Spleen (tissue), 11 donors: Measurements from ENCODE around the gene FAM124B. TPM values are rescaled to one million over a fixed set of nuclear protein-coding genes. Genes with fewer than 3 reads are reported as not detected.

ENCODE experiments used
- DNase-seq: peaks from one replicate; pipeline ENCODE4 v3.0.0-alpha.2; 2020
- H3K27ac ChIP-seq, 8 donors: fragments of 200-600 bp; sonication (generic) in 7 of 8; 1 replicate in 4 of 8; 2 replicates in 4 of 8; pipeline versions ENCODE4 v1.5.0 to v1.8.0; 2016 to 2021; ENCODE audit warnings: inconsistent platforms in 4 of 8, mild to moderate bottlenecking in 4 of 8, moderate library complexity in 1 of 8
- H3K27me3 ChIP-seq, 7 donors: fragments of 200-600 bp; sonication (generic) in 6 of 7; replicated peaks in 1 of 7; 1 replicate in 4 of 7; 2 replicates in 3 of 7; pipeline versions ENCODE4 v1.5.0 to v1.8.0; 2016 to 2021; ENCODE audit warnings: inconsistent platforms in 3 of 7, mild to moderate bottlenecking in 1 of 7
- H3K36me3 ChIP-seq, 6 donors: fragments of 200-600 bp; sonication (generic) in 5 of 6; 1 replicate in 4 of 6; 2 replicates in 2 of 6; pipeline versions ENCODE4 v1.5.0 to v1.8.0; 2016 to 2021; ENCODE audit warnings: inconsistent platforms in 2 of 6
- H3K4me1 ChIP-seq, 6 donors: fragments of 200-600 bp; sonication (generic) in 5 of 6; 1 replicate in 3 of 6; 2 replicates in 3 of 6; pipeline versions ENCODE4 v1.5.0 to v1.8.0; 2016 to 2021; ENCODE audit warnings: inconsistent platforms in 3 of 6
- H3K4me3 ChIP-seq, 8 donors: fragments of 200-600 bp; sonication (generic) in 7 of 8; 1 replicate in 4 of 8; 2 replicates in 4 of 8; pipeline versions ENCODE4 v1.5.0 to v1.8.0; 2016 to 2021; ENCODE audit warnings: inconsistent platforms in 4 of 8, mild to moderate bottlenecking in 4 of 8, moderate library complexity in 2 of 8
- H3K9me3 ChIP-seq, 8 donors: fragments of 200-600 bp; sonication (generic) in 7 of 8; 1 replicate in 4 of 8; 2 replicates in 4 of 8; pipeline versions ENCODE4 v1.5.0 to v1.8.0; 2016 to 2021; ENCODE audit warnings: inconsistent platforms in 4 of 8
- CTCF ChIP-seq, 11 experiments: fragments of 200-600 bp in 7 of 11; fragments of 450-650 bp in 4 of 11; sonication (generic) in 4 of 11; IDR thresholded peaks in 8 of 11; conservative IDR thresholded peaks in 3 of 11; 1 replicate in 7 of 11; 2 replicates in 4 of 11; pipeline versions ENCODE4 v1.4.0 to v1.8.0; 2016 to 2021; ENCODE audit warnings: antibody characterized with exemption in 11 of 11, inconsistent platforms in 4 of 11, mild to moderate bottlenecking in 1 of 11
- POLR2A ChIP-seq, 3 donors: fragments of 450-650 bp; IDR thresholded peaks; one replicate each; pipeline ENCODE4 v1.5.1; 2017; ENCODE audit warnings: antibody characterized with exemption in 3 of 3, mild to moderate bottlenecking in 1 of 3
- POLR2AphosphoS5 ChIP-seq, 3 donors: sonication (generic); formaldehyde crosslinking; IDR thresholded peaks; one replicate each; pipeline ENCODE4 v1.5.1; 2017; ENCODE audit warnings: antibody characterized with exemption in 3 of 3
- WGBS, 5 donors: extraction: QIAGEN DNeasy Blood & Tissue Kit in 3 of 5; methylation state at CpG; one replicate each; pipeline versions ENCODE4 v1.1.5 to v1.1.7; 2013 to 2018; 5-methylcytosine and 5-hydroxymethylcytosine counted together
- intact Hi-C: fragments of 100-400 bp; cut with DNase I; formaldehyde crosslinking; loops from one replicate; pipeline ENCODE4 v1.15.0; 2023; ENCODE audit warnings: low total_unique reads
- polyA plus RNA-seq, 3 donors: library from polyadenylated mRNA; stranded (reverse); fragments of 200-250 nt; gene quantifications; one replicate each; pipeline ENCODE4 v1.2.1, GENCODE V29; 2013
- total RNA-seq, 7 donors: library from RNA; depleted of rRNA in 3 of 7; stranded (reverse); fragments of >200 nt in 3 of 7; fragmentation: NEBNext Ultra II Directional in 4 of 7; extraction: Animal tissue kit (Norgen Biotek cat#: 25700) in 4 of 7; gene quantifications; one replicate each; pipeline versions ENCODE4 v1.1.0 to v1.2.1, GENCODE V29; 2016 to 2021
- donor health status: healthy with polysubstance abuse.
- donor health status: DM: no; HTN: no; CAD: no; lungs with moderate emphysema.
- donor health status: DM: no; HTN: no; CAD: no.
- donor health status: Bipolar disorder and iron deficiency.
- donor health status: healthy.
- donor health status: DM: no; HTN: no; CAD: no.
- donor health status: DM: yes; HTN: yes; CAD: no.

The FAM124B gene
- total and polyA plus RNA-seq, 10 donors: 0.30 to 2.8 (median 0.86) TPM

DNA sequence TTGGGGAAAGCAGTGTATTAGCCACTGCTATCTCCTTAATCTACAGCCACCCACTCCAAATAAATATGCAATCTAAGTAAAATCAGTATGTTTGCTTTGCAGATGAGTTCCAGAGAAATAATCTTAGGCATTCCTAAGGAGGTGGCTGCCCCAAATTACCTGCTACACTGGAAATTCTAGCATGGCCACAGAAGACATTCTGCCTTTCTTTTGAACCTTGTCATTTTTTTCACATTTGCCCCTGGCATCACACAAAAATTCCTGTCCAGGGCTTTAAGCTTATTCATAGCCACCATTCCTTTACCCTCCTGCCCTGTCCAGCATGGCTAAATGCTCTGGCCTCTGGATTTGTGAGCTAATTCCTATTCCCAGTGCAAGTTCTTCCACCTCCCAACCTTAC lies 36.8 kb upstream of the FAM124B start:
- Histone ChIP-seq H3K27me3 (peaks cover 0 to 28% (median 12%) of the 10 kb centered on the region in 7 donors), H3K4me3 (no peak overlapping the region), H3K27ac (no peak overlapping the region), H3K9me3 (no peaks in the 10 kb centered on the region), H3K36me3 (no peaks in the 10 kb centered on the region), H3K4me1 (peaks cover 0 to 17% (median 12%) of the 10 kb centered on the region in 6 donors)
- no peak for TF ChIP-seq CTCF (IDR thresholded peaks at IDR 0.05 in 8 of 11, conservative IDR thresholded peaks at IDR 0.05 in 3 of 11)
- no peak for TF ChIP-seq POLR2A (IDR thresholded peaks at IDR 0.05)
- DNase-seq: no peak
- intact Hi-C loops: no loop called here

- H3K9me3 ChIP-seq: no peaks in the 10 kb centered on the region
- DNase-seq: no peak
- H3K4me1 ChIP-seq: peaks cover 0 to 3% (median 0%) of the 10 kb centered on the region in 6 donors
- H3K4me3 ChIP-seq: no peak overlapping the region
- TF ChIP-seq POLR2AphosphoS5 (IDR thresholded peaks at IDR 0.05): no peak
- TF ChIP-seq CTCF (IDR thresholded peaks at IDR 0.05 in 8 of 11, conservative IDR thresholded peaks at IDR 0.05 in 3 of 11): no peak
- TF ChIP-seq POLR2A (IDR thresholded peaks at IDR 0.05): no peak
- H3K27me3 ChIP-seq: peaks cover 0 to 8% (median 0%) of the 10 kb centered on the region in 7 donors
- intact Hi-C loops: no loop called here
- no peaks in the 10 kb centered on the region for H3K36me3 ChIP-seq
- WGBS, 5 donors: 82 to 100% (median 93%) methylated on average over 1 of the region's 1 CpG; no CpG with 5 or more reads in 1 of the 5 donors
- no peak overlapping the region for H3K27ac ChIP-seq
Observed at GRCh38 chr2:224436634-224437033, 34.7 kb upstream of the FAM124B start.

DNA sequence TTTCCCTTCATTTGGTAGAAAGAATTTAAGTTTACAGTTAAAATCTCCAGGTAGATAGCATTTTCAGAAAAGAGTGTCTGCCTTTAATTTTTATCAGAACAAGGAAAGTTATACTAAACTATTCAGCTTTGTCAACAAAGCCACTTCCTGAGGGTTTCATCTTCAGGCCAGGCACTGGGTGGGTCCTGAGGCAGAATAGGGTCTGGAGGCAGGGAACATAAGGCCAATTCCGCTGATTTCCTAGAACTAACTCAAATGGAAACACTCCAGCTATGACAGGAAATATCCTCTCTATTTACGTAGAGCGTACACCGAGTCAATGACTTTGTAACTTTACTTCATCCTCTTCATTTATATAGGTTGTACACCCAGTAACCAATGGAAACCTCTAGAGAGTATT lies 32.7 kb upstream of the FAM124B start:
- no peak for DNase-seq
- Histone ChIP-seq H3K36me3 (no peaks in the 10 kb centered on the region), H3K27me3 (peaks cover 0 to 3% (median 0%) of the 10 kb centered on the region in 7 donors), H3K4me3 (no peak overlapping the region), H3K9me3 (peaks cover 0 to 6% (median 0%) of the 10 kb centered on the region in 8 donors), H3K27ac (no peak overlapping the region), H3K4me1 (no peaks in the 10 kb centered on the region)
- intact Hi-C loops: no loop called here
- WGBS, 5 donors: 61 to 85% (median 72%) methylated on average over 4 of the region's 4 CpGs
- TF ChIP-seq POLR2AphosphoS5 (IDR thresholded peaks at IDR 0.05) (no peak), POLR2A (IDR thresholded peaks at IDR 0.05) (no peak), CTCF (IDR thresholded peaks at IDR 0.05 in 8 of 11, conservative IDR thresholded peaks at IDR 0.05 in 3 of 11) (no peak)

GRCh38 chr2:224433442-224433841 lies 31.5 kb upstream of the FAM124B start:
- H3K4me3 ChIP-seq: no peak overlapping the region
- no peak for DNase-seq
- no peak for TF ChIP-seq CTCF (IDR thresholded peaks at IDR 0.05 in 8 of 11, conservative IDR thresholded peaks at IDR 0.05 in 3 of 11)
- no peak for TF ChIP-seq POLR2A (IDR thresholded peaks at IDR 0.05)
- no peak for TF ChIP-seq POLR2AphosphoS5 (IDR thresholded peaks at IDR 0.05)
- intact Hi-C loops: no loop called here
- H3K27ac ChIP-seq: no peak overlapping the region
- H3K4me1 ChIP-seq: no peaks in the 10 kb centered on the region
- peaks cover 0 to 6% (median 0%) of the 10 kb centered on the region in 8 donors for H3K9me3 ChIP-seq
- no peaks in the 10 kb centered on the region for H3K36me3 ChIP-seq
- 85 to 91% (median 90%) methylated on average over 10 of the region's 10 CpGs for WGBS, 5 donors
- H3K27me3 ChIP-seq: peaks cover 0 to 3% (median 0%) of the 10 kb centered on the region in 7 donors
